Measurements from ENCODE around the gene KIF11.

DNA sequence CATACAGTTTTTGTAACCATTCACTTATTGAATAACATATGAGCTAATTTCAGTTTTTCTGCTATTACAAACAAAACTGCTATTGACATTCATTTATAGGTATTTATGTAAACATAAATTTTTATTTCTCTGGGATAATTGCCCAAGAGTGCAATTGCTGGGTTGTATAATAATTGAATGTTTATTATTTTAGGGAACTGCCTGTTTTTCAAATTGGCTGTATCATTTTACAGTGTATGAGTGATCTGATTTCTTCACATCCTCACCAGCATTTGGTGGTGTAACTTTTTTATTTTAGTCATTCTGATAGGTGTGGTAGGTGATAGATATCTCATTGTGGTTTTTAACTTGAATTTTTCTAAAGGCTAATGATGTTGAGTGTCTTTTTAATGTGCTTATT lies 26.4 kb downstream of the KIF11 start:
- no peak for TF ChIP-seq POLR2A (IDR thresholded peaks at IDR 0.05; ENCODE audit: low read depth, low read length)
- TF ChIP-seq, protein P1, sequence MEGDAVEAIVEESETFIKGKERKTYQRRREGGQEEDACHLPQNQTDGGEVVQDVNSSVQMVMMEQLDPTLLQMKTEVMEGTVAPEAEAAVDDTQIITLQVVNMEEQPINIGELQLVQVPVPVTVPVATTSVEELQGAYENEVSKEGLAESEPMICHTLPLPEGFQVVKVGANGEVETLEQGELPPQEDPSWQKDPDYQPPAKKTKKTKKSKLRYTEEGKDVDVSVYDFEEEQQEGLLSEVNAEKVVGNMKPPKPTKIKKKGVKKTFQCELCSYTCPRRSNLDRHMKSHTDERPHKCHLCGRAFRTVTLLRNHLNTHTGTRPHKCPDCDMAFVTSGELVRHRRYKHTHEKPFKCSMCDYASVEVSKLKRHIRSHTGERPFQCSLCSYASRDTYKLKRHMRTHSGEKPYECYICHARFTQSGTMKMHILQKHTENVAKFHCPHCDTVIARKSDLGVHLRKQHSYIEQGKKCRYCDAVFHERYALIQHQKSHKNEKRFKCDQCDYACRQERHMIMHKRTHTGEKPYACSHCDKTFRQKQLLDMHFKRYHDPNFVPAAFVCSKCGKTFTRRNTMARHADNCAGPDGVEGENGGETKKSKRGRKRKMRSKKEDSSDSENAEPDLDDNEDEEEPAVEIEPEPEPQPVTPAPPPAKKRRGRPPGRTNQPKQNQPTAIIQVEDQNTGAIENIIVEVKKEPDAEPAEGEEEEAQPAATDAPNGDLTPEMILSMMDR (IDR thresholded peaks at IDR 0.05; ENCODE audit: extremely low read depth in 1 of 2, insufficient read depth in 1 of 2, low read depth in 1 of 2, low read length in 2 of 2) = no peak
- no peak for TF ChIP-seq POLR2AphosphoS5 (IDR thresholded peaks at IDR 0.05; ENCODE audit: insufficient read depth, low read depth, low read length)
- no peak for TF ChIP-seq JUN (IDR thresholded peaks at IDR 0.05; ENCODE audit: borderline replicate concordance, insufficient read depth, insufficient read length, low read depth)
- TF ChIP-seq MYC (IDR thresholded peaks at IDR 0.05; ENCODE audit: low read depth, low read length) = no peak
- no peak for TF ChIP-seq EZH2 (IDR thresholded peaks at IDR 0.05; ENCODE audit: borderline replicate concordance, low read depth, low read length, severe bottlenecking)

Measured in endothelial cell of umbilical vein (primary cell).